Muscle layer of duodenum (tissue), 2 donors: ENCODE data around the gene VPS18.

ENCODE experiments used
- H3K27ac ChIP-seq: one replicate; pipeline ENCODE4 v1.7.0; 2013; ENCODE audit warnings: mild to moderate bottlenecking, low read length
- H3K27me3 ChIP-seq: one replicate; pipeline ENCODE4 v1.7.0; 2013; ENCODE audit warnings: low read depth, mild to moderate bottlenecking, control low read depth, low read length
- H3K36me3 ChIP-seq, 2 donors: one replicate each; pipeline ENCODE4 v1.7.0; 2013; ENCODE audit warnings: low read length in 2 of 2, control low read depth in 1 of 2, mild to moderate bottlenecking in 1 of 2; ENCODE audit not compliant: insufficient read depth in 2 of 2, control insufficient read depth in 1 of 2
- H3K4me1 ChIP-seq, 2 donors: one replicate each; pipeline ENCODE4 v1.7.0; 2013; ENCODE audit warnings: low read length in 2 of 2, mild to moderate bottlenecking in 2 of 2, control low read depth in 1 of 2, moderate library complexity in 1 of 2; ENCODE audit not compliant: insufficient read depth in 2 of 2, control insufficient read depth in 1 of 2
- H3K4me3 ChIP-seq, 2 donors: one replicate each; pipeline ENCODE4 v1.7.0; 2013; ENCODE audit warnings: low read length in 2 of 2, low read depth in 1 of 2, mild to moderate bottlenecking in 1 of 2
- H3K9me3 ChIP-seq, 2 donors: one replicate each; pipeline ENCODE4 v1.7.0; 2013; ENCODE audit warnings: low read length in 2 of 2, control low read depth in 1 of 2, mild to moderate bottlenecking in 1 of 2; ENCODE audit not compliant: control insufficient read depth in 1 of 2
- donor health status: healthy.

The VPS18 gene

DNA sequence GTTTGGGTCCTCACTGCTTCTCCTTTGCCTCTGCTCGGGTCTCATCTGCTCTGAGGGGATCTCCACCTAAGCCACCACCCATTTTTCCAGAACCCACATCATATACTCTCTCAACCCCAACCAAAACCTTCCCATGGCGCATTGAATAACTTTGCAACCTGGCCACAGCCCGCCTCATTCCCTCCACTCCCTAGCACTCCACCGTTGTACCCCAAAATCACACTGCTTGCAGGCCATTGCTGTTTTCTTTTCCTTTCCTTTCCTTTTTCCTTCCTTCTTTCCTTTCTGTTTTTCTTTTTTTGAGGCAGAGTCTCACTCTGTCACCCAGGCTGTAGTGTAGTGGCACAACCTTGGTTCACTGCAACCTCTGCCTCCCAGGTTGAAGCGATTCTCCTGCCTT is 3.1 kb upstream of the VPS18 start:
- Histone ChIP-seq H3K36me3 (peaks cover 4% of the 10 kb centered on the region in 2 donors), H3K27me3 (no peaks in the 10 kb centered on the region), H3K27ac (no peak overlapping the region), H3K4me3 (no peak overlapping the region), H3K4me1 (peaks cover 10 to 18% of the 10 kb centered on the region in 2 donors), H3K9me3 (no peaks in the 10 kb centered on the region)

DNA sequence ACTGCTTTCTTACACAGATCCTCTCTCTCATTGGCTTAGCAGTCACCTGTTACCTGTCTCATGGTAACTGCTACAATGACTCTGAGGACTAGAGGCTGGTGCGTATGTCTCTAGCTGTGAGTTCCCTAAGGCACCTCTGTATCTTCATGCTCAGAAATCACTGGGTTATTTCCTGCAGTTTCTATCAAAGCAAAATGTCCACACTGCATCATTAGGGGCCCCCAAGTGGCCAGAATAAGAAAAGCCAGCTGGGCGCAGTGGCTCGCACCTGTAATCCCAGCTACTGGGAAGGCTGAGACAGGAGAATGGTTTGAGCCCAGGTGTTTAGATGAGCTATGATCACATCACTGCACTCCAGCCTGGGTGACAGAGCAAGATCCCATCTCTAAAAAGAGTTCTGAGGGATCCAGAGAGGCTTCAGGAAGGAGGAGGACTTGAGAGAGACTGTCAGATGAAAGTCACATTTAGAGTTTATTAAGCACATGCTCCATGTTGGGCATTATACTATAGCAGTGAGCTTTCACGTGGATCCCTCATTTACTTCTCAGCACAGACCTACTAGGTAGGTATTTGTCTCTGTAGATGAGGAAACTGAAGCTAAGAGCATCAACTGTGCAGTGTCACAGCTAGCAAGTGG is 2.3 kb upstream of the VPS18 start:
- no peaks in the 10 kb centered on the region for H3K27me3 ChIP-seq
- H3K9me3 ChIP-seq, result no peaks in the 10 kb centered on the region
- no peak overlapping the region for H3K27ac ChIP-seq
- peaks cover 10 to 19% of the 10 kb centered on the region in 2 donors for H3K4me1 ChIP-seq
- peaks cover 4% of the 10 kb centered on the region in 2 donors for H3K36me3 ChIP-seq
- no peak overlapping the region for H3K4me3 ChIP-seq

DNA sequence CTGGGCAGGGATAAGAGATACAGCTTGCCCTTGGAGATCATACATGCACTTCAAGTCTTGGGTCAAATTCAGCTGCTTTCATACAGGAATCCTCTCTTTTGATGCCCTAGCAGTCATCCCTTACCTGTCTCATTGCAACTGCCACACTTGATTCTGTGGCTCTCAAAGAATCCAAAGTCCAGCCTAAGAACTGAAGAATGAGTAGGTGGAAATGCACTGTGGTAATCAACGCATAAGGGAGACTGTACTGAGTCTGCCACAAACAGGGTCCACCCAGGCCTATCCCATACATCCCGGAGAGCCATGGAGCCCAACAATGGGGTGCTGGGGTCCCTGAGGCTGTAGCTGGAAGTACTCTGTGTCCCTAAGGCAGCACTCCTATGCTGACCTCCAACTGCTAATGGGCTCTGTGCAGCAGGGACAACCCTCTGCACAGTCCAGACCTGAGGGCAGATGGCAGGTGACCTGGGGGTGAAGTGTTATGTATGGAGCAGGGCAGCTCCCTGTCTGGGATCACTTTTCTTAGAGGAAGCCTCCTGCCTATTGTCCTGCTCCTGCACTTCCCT is 1.7 kb upstream of the VPS18 start:
- H3K27me3 ChIP-seq, result no peaks in the 10 kb centered on the region
- no peak overlapping the region for H3K4me3 ChIP-seq
- H3K4me1 ChIP-seq, result peaks cover 10 to 19% of the 10 kb centered on the region in 2 donors
- peaks cover 4% of the 10 kb centered on the region in 2 donors for H3K36me3 ChIP-seq
- no peaks in the 10 kb centered on the region for H3K9me3 ChIP-seq
- no peak overlapping the region for H3K27ac ChIP-seq

DNA sequence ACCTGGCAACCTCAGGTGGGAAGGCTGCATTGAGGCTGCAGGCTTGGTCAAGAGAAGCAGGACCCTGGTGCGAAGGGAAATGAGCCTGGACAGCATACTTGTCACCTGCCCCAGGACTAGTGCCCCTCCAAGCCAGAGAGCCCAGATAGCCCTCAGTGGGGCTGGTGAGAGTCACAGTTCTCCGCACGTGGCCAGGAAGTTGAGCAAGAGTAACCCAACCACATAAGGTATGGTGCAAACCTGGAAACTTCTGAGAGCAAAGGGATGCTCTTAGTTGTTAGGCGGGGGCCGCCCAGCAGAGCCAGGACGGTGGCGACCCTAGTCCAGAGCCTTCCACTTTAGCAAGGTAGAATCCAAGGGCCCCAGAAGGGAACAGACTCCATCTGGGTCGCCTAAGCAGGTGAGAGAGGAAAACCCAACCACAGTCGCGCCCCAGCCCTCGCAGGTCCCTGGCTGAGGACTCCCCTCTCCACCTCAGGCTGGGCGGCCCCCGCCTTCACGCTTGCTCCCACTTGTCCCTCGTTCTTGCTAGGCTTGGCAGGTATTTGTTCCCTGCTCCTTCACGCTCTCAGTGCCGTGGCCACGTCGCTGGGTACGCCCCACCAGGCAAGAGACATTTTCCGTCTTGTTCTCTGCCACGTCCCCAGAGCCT is 1.1 kb upstream of the VPS18 start:
- Histone ChIP-seq H3K9me3 (no peaks in the 10 kb centered on the region), H3K4me1 (peaks cover 10 to 19% of the 10 kb centered on the region in 2 donors), H3K27ac (no peak overlapping the region), H3K27me3 (no peaks in the 10 kb centered on the region), H3K4me3 (peak overlapping the region; percentile 88 to 95), H3K36me3 (peaks cover 4% of the 10 kb centered on the region in 2 donors)

DNA sequence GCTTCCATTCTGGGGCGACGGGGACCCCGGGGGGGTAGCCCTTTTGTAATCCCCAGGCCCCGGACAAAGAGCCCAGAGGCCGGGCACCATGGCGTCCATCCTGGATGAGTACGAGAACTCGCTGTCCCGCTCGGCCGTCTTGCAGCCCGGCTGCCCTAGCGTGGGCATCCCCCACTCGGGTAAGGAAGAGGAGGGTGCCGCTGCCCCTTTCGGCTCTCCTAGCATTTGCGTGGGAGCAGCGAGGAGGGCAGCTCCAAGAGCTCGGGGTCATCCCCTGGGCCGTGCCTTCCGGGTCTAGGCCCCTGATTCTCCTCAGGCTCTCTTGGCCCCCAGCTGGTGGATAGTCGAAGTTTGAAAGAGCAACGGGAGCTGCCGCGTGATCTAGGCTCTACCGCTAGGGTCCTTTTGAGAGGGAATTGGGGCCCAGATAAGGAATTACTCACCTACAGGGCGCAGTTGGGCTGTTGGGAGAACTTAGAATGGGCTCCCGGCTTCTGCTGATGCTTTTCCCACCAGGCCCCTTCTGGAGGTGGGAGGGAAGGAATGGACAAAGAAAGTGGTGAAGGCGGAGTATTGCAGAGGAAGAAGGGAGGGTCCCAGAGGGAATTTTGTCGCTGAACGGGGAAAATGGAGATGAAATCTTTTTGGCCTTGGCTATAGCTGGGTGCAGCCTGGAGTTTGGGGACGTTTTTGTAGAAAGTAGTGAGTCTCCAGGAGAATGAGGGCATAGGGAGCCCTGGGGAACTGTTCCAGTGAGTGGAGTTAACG is 615 bp downstream of the VPS18 start:
- peaks cover 14 to 21% of the 10 kb centered on the region in 2 donors for H3K36me3 ChIP-seq
- H3K9me3 ChIP-seq, result no peaks in the 10 kb centered on the region
- peak overlapping the region; percentile 89 for H3K27ac ChIP-seq
- H3K4me3 ChIP-seq, result peak overlapping the region; percentile 88 to 95
- peaks cover 10 to 19% of the 10 kb centered on the region in 2 donors for H3K4me1 ChIP-seq
- H3K27me3 ChIP-seq, result no peaks in the 10 kb centered on the region

DNA sequence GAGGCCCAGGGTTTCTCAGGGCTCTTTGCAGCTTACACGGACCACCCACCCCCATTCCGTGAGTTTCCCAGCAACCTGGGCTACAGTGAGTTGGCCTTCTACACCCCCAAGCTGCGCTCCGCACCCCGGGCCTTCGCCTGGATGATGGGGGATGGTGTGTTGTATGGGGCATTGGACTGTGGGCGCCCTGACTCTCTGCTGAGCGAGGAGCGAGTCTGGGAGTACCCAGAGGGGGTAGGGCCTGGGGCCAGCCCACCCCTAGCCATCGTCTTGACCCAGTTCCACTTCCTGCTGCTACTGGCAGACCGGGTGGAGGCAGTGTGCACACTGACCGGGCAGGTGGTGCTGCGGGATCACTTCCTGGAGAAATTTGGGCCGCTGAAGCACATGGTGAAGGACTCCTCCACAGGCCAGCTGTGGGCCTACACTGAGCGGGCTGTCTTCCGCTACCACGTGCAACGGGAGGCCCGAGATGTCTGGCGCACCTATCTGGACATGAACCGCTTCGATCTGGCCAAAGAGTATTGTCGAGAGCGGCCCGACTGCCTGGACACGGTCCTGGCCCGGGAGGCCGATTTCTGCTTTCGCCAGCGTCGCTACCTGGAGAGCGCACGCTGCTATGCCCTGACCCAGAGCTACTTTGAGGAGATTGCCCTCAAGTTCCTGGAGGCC is 5.4 kb downstream of the VPS18 start:
- Histone ChIP-seq H3K36me3 (peaks cover 27 to 49% of the 10 kb centered on the region in 2 donors), H3K9me3 (no peaks in the 10 kb centered on the region), H3K27me3 (no peaks in the 10 kb centered on the region), H3K4me3 (no peak overlapping the region), H3K4me1 (peaks cover 10 to 14% of the 10 kb centered on the region in 2 donors), H3K27ac (no peak overlapping the region)

DNA sequence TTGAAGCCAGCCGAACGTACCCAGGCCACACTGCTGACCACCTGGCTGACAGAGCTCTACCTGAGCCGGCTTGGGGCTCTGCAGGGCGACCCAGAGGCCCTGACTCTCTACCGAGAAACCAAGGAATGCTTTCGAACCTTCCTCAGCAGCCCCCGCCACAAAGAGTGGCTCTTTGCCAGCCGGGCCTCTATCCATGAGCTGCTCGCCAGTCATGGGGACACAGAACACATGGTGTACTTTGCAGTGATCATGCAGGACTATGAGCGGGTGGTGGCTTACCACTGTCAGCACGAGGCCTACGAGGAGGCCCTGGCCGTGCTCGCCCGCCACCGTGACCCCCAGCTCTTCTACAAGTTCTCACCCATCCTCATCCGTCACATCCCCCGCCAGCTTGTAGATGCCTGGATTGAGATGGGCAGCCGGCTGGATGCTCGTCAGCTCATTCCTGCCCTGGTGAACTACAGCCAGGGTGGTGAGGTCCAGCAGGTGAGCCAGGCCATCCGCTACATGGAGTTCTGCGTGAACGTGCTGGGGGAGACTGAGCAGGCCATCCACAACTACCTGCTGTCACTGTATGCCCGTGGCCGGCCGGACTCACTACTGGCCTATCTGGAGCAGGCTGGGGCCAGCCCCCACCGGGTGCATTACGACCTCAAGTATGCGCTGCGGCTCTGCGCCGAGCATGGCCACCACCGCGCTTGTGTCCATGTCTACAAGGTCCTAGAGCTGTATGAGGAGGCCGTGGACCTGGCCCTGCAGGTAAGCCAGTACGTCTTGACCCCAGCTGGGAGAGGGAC is 6.2 kb downstream of the VPS18 start:
- Histone ChIP-seq H3K36me3 (peaks cover 27 to 52% of the 10 kb centered on the region in 2 donors), H3K27me3 (no peaks in the 10 kb centered on the region), H3K4me1 (peaks cover 5 to 9% of the 10 kb centered on the region in 2 donors), H3K27ac (no peak overlapping the region), H3K4me3 (no peak overlapping the region), H3K9me3 (no peaks in the 10 kb centered on the region)

DNA sequence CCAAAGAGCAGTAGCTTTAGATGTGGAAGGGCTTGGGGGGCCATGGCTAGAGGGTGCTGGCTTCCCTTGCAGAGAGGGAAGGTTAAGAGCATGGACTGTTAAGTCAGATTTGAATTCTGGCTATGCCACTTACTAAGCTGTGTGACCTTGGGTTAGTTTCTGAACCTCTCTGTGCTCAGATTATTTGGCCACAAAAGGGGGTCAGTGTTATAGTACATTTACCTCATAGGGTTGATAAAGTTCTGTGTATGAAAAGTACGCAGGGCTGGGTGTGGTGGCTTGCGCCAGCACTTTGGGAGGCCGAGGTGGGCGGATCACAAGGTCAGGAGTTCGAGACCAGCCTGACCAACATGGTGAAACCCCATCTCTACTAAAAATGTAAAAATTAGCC is 6.8 kb downstream of the VPS18 start:
- Histone ChIP-seq H3K4me3 (no peak overlapping the region), H3K4me1 (peaks cover 0 to 9% of the 10 kb centered on the region in 2 donors), H3K27me3 (no peaks in the 10 kb centered on the region), H3K36me3 (peaks cover 25 to 49% of the 10 kb centered on the region in 2 donors), H3K27ac (no peak overlapping the region), H3K9me3 (no peaks in the 10 kb centered on the region)

DNA sequence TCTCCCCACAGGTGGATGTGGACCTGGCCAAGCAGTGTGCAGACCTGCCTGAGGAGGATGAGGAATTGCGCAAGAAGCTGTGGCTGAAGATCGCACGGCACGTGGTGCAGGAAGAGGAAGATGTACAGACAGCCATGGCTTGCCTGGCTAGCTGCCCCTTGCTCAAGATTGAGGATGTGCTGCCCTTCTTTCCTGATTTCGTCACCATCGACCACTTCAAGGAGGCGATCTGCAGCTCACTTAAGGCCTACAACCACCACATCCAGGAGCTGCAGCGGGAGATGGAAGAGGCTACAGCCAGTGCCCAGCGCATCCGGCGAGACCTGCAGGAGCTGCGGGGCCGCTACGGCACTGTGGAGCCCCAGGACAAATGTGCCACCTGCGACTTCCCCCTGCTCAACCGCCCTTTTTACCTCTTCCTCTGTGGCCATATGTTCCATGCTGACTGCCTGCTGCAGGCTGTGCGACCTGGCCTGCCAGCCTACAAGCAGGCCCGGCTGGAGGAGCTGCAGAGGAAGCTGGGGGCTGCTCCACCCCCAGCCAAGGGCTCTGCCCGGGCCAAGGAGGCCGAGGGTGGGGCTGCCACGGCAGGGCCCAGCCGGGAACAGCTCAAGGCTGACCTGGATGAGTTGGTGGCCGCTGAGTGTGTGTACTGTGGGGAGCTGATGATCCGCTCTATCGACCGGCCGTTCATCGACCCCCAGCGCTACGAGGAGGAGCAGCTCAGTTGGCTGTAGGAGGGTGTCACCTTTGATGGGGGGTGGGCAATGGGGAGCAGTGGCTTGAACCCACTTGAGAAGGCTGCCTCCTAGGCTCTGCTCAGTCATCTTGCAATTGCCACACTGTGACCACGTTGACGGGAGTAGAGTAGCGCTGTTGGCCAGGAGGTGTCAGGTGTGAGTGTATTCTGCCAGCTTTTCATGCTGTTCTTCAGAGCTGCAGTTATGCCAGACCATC is 8.6 kb downstream of the VPS18 start:
- H3K4me1 ChIP-seq, result peaks cover 4 to 18% of the 10 kb centered on the region in 2 donors
- H3K9me3 ChIP-seq, result no peaks in the 10 kb centered on the region
- peaks cover 24 to 47% of the 10 kb centered on the region in 2 donors for H3K36me3 ChIP-seq
- no peak overlapping the region for H3K4me3 ChIP-seq
- no peak overlapping the region for H3K27ac ChIP-seq
- no peaks in the 10 kb centered on the region for H3K27me3 ChIP-seq
